Uterus (tissue), 2 donors: Measurements from ENCODE around the gene ZC3H7A.

Experiments
- CTCF ChIP-seq, 4 experiments: fragments of 200-600 bp in 2 of 4; fragments of 450-650 bp in 2 of 4; sonication (generic) in 2 of 4; IDR thresholded peaks; one replicate each; pipeline ENCODE4 v1.5.1; 2016 to 2019; ENCODE audit warnings: antibody characterized with exemption in 4 of 4, mild to moderate bottlenecking in 2 of 4, moderate library complexity in 1 of 4
- POLR2A ChIP-seq, 2 donors: fragments of 450-650 bp; IDR thresholded peaks; one replicate each; pipeline ENCODE4 v1.6.1; 2016; ENCODE audit warnings: antibody characterized with exemption in 2 of 2, mild to moderate bottlenecking in 1 of 2, moderate library complexity in 1 of 2

DNA sequence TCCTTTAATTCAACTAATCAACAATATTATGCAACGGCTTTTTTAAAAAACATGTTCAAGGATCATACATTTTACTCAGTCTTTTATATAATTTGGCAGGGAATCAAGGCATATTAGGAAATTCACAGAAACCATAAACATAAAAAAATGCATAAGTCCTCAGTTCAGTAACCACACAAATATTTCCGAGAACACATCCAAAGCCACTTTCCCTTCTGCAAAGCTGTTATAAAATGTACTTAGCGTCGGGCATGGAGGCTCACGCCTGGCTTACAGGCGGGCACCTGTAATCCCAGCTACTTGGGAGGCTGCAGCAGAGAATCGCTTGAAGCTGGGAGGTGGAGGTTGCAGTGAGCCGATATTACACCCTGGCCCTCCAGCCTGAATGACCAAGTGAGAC, 9.7 kb upstream of the ZC3H7A start:
- TF ChIP-seq CTCF (IDR thresholded peaks at IDR 0.05), result no peak
- no peak for TF ChIP-seq POLR2A (IDR thresholded peaks at IDR 0.05)
